ENCODE results near the gene NLRP1. TPM values are rescaled to one million over a fixed set of nuclear protein-coding genes. Genes with fewer than 3 reads are reported as not detected.

Gene NLRP1
- polyA plus RNA-seq, 1 experiment, result 73.2 TPM

DNA sequence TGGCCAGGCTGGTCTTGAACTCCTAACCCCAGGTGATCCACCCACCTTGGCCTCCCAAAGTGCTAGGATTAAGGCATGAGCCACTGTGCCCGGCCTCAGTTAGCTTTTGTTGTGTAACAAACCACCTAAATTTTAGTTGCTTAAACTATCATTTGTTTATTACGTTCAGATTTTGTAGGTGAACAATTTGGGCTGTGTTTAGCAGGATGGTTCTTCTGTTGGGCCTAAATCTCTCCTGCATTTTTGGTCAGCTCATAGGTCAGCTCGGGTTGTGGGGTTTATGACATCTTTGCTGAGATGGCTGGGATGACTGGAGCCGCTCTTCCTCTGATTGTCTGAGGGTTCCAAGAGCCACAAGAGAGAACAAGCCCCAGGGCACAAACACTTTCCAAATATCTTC is 21.1 kb upstream of the NLRP1 start:
- Histone ChIP-seq H3K27ac (ENCODE audit: low read depth, low read length) (no peak overlapping the region), H3K27me3 (ENCODE audit: control insufficient read depth, insufficient read depth, low read length) (peaks cover 3% of the 10 kb centered on the region), H3K4me3 (ENCODE audit: low read depth, low read length) (no peak overlapping the region), H3K9me3 (ENCODE audit: control insufficient read depth, insufficient read depth, low read length) (no peaks in the 10 kb centered on the region)
- ChIA-PET POLR2A (no interaction called here), CTCF (interaction anchor here (1.1 to 1.3 kb wide), 2 partner anchors 12 to 13 kb away, joined by 3 to 4 read pairs; no protein-coding TSS in a partner anchor)
- no peak for TF ChIP-seq CTCF (IDR thresholded peaks at IDR 0.05; ENCODE audit: low read depth, low read length)
- DNase-seq (ENCODE audit: low read depth, low spot score), result no peak

GRCh38 chr17:5600041-5600440 is 15.7 kb upstream of the NLRP1 start:
- ChIA-PET CTCF (no interaction called here), POLR2A (no interaction called here)
- TF ChIP-seq CTCF (IDR thresholded peaks at IDR 0.05; ENCODE audit: low read depth, low read length), result no peak
- no peak for DNase-seq (ENCODE audit: low read depth, low spot score)
- Histone ChIP-seq H3K4me3 (ENCODE audit: low read depth, low read length) (no peak overlapping the region), H3K27me3 (ENCODE audit: control insufficient read depth, insufficient read depth, low read length) (peaks cover 22% of the 10 kb centered on the region), H3K27ac (ENCODE audit: low read depth, low read length) (no peak overlapping the region), H3K9me3 (ENCODE audit: control insufficient read depth, insufficient read depth, low read length) (no peaks in the 10 kb centered on the region)

GRCh38 chr17:5598457-5598856 is 14.1 kb upstream of the NLRP1 start:
- ChIA-PET CTCF (interaction anchor here (1.6 kb wide), 1 partner anchor 10 kb away, joined by 4 read pairs; no protein-coding TSS in a partner anchor), POLR2A (no interaction called here)
- peaks cover 24% of the 10 kb centered on the region for H3K27me3 ChIP-seq (ENCODE audit: control insufficient read depth, insufficient read depth, low read length)
- TF ChIP-seq CTCF (IDR thresholded peaks at IDR 0.05; ENCODE audit: low read depth, low read length), result no peak
- no peak overlapping the region for H3K4me3 ChIP-seq (ENCODE audit: low read depth, low read length)
- no peaks in the 10 kb centered on the region for H3K9me3 ChIP-seq (ENCODE audit: control insufficient read depth, insufficient read depth, low read length)
- H3K27ac ChIP-seq (ENCODE audit: low read depth, low read length), result no peak overlapping the region
- no peak for DNase-seq (ENCODE audit: low read depth, low spot score)

DNA sequence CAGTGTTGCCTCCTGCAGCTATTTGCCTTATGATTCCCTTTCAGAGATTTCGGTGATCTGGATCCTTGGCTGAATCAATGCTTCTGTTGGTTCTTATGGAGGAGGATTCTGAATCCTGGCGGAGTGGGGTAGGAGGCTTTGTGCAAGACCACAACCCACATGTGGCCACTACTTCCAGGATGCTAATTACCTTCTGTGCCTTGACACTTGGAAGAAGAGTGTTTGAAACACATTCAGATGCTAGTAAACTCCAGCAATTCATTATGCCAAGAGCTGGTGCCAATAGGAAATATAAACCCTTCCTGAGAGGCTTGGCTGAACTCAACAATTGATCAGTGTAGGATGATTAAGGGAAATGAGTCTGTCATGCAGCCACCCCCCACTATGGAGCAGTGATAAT is 12.1 kb upstream of the NLRP1 start:
- CTCF ChIA-PET, result interaction anchor here (0.7 to 1.6 kb wide), 2 partner anchors 41 to 840 kb away, joined by 3 to 4 read pairs; no protein-coding TSS in a partner anchor
- Histone ChIP-seq H3K27me3 (ENCODE audit: control insufficient read depth, insufficient read depth, low read length) (peaks cover 24% of the 10 kb centered on the region), H3K9me3 (ENCODE audit: control insufficient read depth, insufficient read depth, low read length) (no peaks in the 10 kb centered on the region), H3K4me3 (ENCODE audit: low read depth, low read length) (no peak overlapping the region), H3K27ac (ENCODE audit: low read depth, low read length) (no peak overlapping the region)
- TF ChIP-seq CTCF (IDR thresholded peaks at IDR 0.05; ENCODE audit: low read depth, low read length), result no peak
- POLR2A ChIA-PET, result no interaction called here
- no peak for DNase-seq (ENCODE audit: low read depth, low spot score)

- H3K27ac ChIP-seq (ENCODE audit: low read depth, low read length), result no peak overlapping the region
- no peak overlapping the region for H3K4me3 ChIP-seq (ENCODE audit: low read depth, low read length)
- H3K9me3 ChIP-seq (ENCODE audit: control insufficient read depth, insufficient read depth, low read length), result no peaks in the 10 kb centered on the region
- CTCF ChIA-PET, result interaction anchor here (0.7 to 7.0 kb wide), 3 partner anchors 42 to 840 kb away, joined by 3 to 90 read pairs (median 4); no protein-coding TSS in a partner anchor
- H3K27me3 ChIP-seq (ENCODE audit: control insufficient read depth, insufficient read depth, low read length), result peaks cover 24% of the 10 kb centered on the region
- TF ChIP-seq CTCF (IDR thresholded peaks at IDR 0.05; ENCODE audit: low read depth, low read length), result no peak
- POLR2A ChIA-PET, result no interaction called here
- DNase-seq (ENCODE audit: low read depth, low spot score), result no peak
Observed at GRCh38 chr17:5595831-5596230, 11.5 kb upstream of the NLRP1 start.

All from AG04450 (cell line).